Osteoblast (primary cell): ENCODE results near the gene RARA. TPM values are rescaled to one million over a fixed set of nuclear protein-coding genes. Genes with fewer than 3 reads are reported as not detected.

Source experiments
- DNase-seq: peaks from one replicate; pipeline ENCODE4 v3.0.0; 2011; ENCODE audit warnings: low spot score, mixed read lengths; ENCODE audit not compliant: insufficient read length; ENCODE audit errors: missing footprints
- H2AFZ ChIP-seq: 2 replicates; pipeline ENCODE4 v1.6.0; 2011; ENCODE audit warnings: mild to moderate bottlenecking, low read length
- H3K27ac ChIP-seq: 2 replicates; pipeline ENCODE4 v1.5.1; 2011; ENCODE audit warnings: mild to moderate bottlenecking, low read depth, low read length, moderate library complexity
- H3K27me3 ChIP-seq: 2 replicates; pipeline ENCODE4 v1.6.0; 2012; ENCODE audit warnings: mild to moderate bottlenecking, control low read depth, inconsistent platforms, low read length, moderate library complexity; ENCODE audit not compliant: insufficient read depth
- H3K36me3 ChIP-seq: 2 replicates; pipeline ENCODE4 v1.5.1; 2011; ENCODE audit warnings: mild to moderate bottlenecking, low read length, control low read depth, moderate library complexity; ENCODE audit not compliant: insufficient read depth
- H3K4me1 ChIP-seq: 2 replicates; pipeline ENCODE4 v1.5.1; 2011; ENCODE audit warnings: mild to moderate bottlenecking, low read length, control low read depth, moderate library complexity; ENCODE audit not compliant: insufficient read depth
- H3K4me2 ChIP-seq: 2 replicates; pipeline ENCODE4 v1.6.0; 2011; ENCODE audit warnings: mild to moderate bottlenecking, low read length; ENCODE audit not compliant: insufficient read depth
- H3K4me3 ChIP-seq: fragments of 200-600 bp; sonication (generic); 3 replicates; pipeline ENCODE4 v1.5.1; 2012; ENCODE audit warnings: mild to moderate bottlenecking, low read length, inconsistent platforms; ENCODE audit not compliant: insufficient read depth
- H3K79me2 ChIP-seq: 2 replicates; pipeline ENCODE4 v1.6.0; 2012; ENCODE audit warnings: mild to moderate bottlenecking, low read length, control low read depth, inconsistent platforms; ENCODE audit not compliant: insufficient read depth
- H3K9me3 ChIP-seq: 2 replicates; pipeline ENCODE4 v1.5.1; 2011; ENCODE audit warnings: low read depth, low read length, control low read depth
- H4K20me1 ChIP-seq: 2 replicates; pipeline ENCODE4 v1.6.0; 2012; ENCODE audit warnings: mild to moderate bottlenecking, low read length, control low read depth; ENCODE audit not compliant: insufficient read depth
- total RNA-seq: library from RNA; depleted of rRNA; stranded (reverse); fragments of >200 nt; gene quantifications from 2 replicates; pipeline ENCODE4 v1.2.3, GENCODE V29; 2012
- TF ChIP-seq, protein P1 (sequence below): IDR thresholded peaks from 2 replicates; pipeline ENCODE4 v1.5.1; 2011; ENCODE audit warnings: mild to moderate bottlenecking, low read depth, low read length, moderate library complexity; ENCODE audit errors: extremely low read depth

RARA gene
- total RNA-seq, 1 donor, result 31.1 TPM

DNA sequence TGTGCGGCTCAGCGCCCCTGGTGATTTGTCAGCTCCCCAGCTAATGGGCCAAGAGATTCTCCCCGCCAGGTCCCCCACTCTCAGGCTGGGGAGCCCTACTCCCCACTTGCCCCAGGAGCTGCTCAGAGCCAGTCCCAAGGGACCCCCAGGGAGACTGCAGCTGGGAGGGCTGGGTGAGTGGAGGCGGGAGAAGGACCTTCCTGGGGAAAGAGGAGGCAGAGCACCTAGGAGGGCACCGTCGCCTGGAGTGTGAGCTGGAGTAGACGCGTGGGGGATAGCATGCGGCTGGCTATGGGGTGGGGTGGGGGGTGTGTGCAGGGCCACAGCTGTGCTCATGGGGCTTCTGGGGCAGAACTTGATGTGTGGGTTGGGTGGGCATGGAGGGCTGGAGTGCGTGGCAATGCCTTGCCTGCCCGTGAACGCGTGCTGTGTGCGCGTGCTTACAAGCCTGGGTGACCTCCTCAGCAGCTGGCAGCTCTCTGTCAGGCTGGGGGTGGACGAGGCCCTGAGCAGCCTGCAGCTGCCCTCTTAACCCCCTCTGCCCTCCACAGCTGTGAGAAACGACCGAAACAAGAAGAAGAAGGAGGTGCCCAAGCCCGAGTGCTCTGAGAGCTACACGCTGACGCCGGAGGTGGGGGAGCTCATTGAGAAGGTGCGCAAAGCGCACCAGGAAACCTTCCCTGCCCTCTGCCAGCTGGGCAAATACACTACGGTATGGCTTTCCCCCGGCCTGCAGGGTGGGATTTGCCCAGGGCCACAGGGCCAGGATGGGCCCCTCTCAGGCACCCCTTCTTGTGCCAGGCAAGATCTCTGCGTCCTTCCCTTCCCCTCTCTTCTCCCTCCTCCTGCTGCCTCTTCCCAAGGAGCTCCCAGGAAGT, 42.6 kb downstream of the RARA start:
- H3K9me3 ChIP-seq, result no peaks in the 10 kb centered on the region
- no peak overlapping the region for H3K4me3 ChIP-seq
- H3K27me3 ChIP-seq, result no peaks in the 10 kb centered on the region
- peaks cover 56% of the 10 kb centered on the region for H3K79me2 ChIP-seq
- peaks cover 66% of the 10 kb centered on the region for H4K20me1 ChIP-seq
- H3K36me3 ChIP-seq, result peaks cover 40% of the 10 kb centered on the region
- no peak overlapping the region for H3K4me2 ChIP-seq
- peak; percentile 70 for DNase-seq
- H2AFZ ChIP-seq, result no peak overlapping the region
- H3K27ac ChIP-seq, result no peak overlapping the region
- TF ChIP-seq, protein P1, sequence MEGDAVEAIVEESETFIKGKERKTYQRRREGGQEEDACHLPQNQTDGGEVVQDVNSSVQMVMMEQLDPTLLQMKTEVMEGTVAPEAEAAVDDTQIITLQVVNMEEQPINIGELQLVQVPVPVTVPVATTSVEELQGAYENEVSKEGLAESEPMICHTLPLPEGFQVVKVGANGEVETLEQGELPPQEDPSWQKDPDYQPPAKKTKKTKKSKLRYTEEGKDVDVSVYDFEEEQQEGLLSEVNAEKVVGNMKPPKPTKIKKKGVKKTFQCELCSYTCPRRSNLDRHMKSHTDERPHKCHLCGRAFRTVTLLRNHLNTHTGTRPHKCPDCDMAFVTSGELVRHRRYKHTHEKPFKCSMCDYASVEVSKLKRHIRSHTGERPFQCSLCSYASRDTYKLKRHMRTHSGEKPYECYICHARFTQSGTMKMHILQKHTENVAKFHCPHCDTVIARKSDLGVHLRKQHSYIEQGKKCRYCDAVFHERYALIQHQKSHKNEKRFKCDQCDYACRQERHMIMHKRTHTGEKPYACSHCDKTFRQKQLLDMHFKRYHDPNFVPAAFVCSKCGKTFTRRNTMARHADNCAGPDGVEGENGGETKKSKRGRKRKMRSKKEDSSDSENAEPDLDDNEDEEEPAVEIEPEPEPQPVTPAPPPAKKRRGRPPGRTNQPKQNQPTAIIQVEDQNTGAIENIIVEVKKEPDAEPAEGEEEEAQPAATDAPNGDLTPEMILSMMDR, result no peak
- peaks cover 28% of the 10 kb centered on the region for H3K4me1 ChIP-seq

DNA sequence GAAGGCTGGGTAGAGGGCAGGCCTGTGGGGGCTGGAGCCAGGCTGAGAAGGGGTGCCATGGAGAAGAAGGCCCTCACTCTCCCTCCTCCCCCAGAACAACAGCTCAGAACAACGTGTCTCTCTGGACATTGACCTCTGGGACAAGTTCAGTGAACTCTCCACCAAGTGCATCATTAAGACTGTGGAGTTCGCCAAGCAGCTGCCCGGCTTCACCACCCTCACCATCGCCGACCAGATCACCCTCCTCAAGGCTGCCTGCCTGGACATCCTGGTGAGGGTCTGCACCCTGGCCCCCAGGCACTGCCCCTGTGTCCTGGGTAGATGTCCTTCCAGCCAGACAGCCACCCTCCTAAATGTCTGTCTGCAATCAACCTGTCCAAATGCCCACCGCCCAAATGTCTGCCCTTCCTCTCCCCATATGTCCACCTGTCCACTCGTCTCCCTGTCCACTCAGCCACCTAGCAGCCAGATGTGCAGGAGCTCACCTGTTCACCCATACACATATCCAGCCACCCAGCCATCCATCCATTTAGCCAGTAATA, 43.3 kb downstream of the RARA start:
- TF ChIP-seq, protein P1, result no peak
- Histone ChIP-seq H3K9me3 (no peaks in the 10 kb centered on the region), H3K27me3 (no peaks in the 10 kb centered on the region), H3K27ac (peak overlapping the region; percentile 28), H3K4me2 (no peak overlapping the region), H3K4me3 (no peak overlapping the region), H2AFZ (no peak overlapping the region), H3K4me1 (peaks cover 22% of the 10 kb centered on the region), H4K20me1 (peaks cover 59% of the 10 kb centered on the region), H3K79me2 (peaks cover 49% of the 10 kb centered on the region), H3K36me3 (peaks cover 40% of the 10 kb centered on the region)
- DNase-seq, result peak; percentile 50

DNA sequence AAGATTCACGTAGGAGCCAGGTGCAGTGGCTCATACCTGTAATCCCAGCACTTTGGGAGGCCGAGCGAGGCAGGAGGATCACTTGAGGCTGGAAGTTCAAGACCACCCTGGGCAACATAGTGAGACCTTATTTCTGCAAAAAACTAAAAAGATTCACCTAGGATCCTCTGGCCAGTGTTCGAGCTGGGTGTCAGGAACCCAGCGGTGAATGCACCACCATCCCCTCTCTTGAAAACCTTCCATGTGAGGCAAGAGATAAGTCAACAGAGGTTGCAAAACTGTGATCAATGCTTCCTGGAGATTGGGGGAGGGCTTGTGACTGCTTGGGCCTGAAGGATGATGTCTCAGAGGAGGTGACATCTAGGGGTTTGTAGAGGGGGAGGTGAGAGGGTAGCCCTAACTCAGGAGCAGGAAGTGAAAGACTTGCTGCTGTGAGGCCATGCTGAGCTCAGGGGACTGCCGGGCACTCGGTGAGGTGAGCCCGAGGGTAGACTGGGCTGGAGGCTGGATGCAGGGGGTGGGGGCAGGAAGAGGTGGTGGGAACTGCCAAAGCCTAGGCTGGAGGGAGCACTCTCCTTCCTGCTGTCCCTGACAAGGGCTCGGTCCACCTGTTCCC, 43.9 kb downstream of the RARA start:
- Histone ChIP-seq H3K79me2 (peaks cover 43% of the 10 kb centered on the region), H3K4me3 (no peak overlapping the region), H3K4me1 (peaks cover 17% of the 10 kb centered on the region), H3K4me2 (no peak overlapping the region), H2AFZ (no peak overlapping the region), H3K36me3 (peaks cover 40% of the 10 kb centered on the region), H3K27me3 (no peaks in the 10 kb centered on the region), H4K20me1 (peaks cover 54% of the 10 kb centered on the region), H3K27ac (peak overlapping the region; percentile 28), H3K9me3 (no peaks in the 10 kb centered on the region)
- peak; percentile 77 for DNase-seq
- TF ChIP-seq, protein P1, result no peak
